Stimulated activated CD8-positive, alpha-beta memory T cell treated with anti-CD3 and anti-CD28 coated beads, Interleukin-12 subunit alpha, Interleukin-12 subunit beta, amount 100 ng/mL, for 24 hours (primary cell): Measurements from ENCODE around the gene BACE2.
"Not testable (repeated sequence)": the region's sequence is repeated elsewhere in the genome, so short reads cannot be mapped to it uniquely, and the experiment has no call there.

Experiments used
- DNase-seq: peaks from one replicate; pipeline ENCODE4 v3.0.0-alpha.2; 2020; ENCODE audit errors: extremely low read depth

BACE2 gene

DNA sequence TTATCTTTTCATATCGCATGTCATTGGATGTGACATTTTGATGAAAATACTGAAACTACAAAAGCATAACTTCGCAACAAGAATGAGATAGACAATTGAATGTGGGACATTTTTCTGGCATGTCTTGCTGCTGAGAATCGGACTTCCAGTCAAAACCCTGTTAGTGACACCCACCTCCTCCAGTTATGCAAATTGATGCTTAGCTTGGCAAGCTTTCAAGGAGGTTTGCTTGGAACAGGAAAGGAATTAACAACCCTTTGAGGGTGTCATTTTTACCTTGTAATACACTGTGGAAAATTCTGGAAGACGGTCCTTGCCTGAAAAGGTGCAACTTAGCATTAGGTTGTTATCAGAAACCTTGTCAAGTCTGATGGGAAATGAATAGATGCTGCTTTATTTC is 109.9 kb downstream of the BACE2 start:
- DNase-seq: no peak

DNA sequence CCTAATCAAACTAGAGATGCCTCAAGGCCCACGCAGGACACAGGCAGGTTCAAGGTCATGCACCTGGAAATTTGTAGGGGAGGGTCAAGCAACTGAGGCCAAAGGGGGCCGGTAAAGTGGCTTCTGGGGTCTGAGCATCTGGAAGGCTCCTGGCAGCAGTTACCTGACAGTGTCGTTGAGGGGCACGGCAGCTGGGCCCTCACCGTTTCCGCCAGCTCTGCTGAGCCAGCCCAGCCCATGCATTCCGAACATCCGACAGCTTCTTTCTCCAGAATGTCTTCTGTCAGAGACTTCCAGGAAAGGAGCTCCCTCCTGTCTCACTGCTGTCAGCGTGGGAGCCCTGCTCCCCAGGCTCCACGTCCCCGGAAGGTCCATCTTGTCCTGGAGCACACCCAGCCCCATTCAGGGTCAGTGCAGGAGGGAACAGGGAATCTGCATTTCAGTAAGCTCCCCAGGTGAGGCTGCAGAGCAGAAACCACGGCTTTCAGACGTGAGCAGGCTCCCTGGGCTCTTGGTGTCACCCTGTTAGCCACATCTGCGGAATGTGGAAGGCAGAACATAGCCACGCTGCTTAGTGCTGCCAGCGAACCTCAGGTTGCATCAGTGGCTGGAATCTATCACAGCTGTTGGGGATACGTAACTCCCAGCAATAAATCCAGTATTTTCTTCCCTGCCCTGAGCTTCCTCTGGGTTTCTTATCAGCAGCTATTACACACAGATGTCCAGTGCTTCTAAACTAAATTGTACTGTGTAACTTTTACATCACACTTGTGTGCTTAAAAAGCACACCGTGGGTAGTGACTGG is 112.4 kb downstream of the BACE2 start:
- no peak for DNase-seq

DNA sequence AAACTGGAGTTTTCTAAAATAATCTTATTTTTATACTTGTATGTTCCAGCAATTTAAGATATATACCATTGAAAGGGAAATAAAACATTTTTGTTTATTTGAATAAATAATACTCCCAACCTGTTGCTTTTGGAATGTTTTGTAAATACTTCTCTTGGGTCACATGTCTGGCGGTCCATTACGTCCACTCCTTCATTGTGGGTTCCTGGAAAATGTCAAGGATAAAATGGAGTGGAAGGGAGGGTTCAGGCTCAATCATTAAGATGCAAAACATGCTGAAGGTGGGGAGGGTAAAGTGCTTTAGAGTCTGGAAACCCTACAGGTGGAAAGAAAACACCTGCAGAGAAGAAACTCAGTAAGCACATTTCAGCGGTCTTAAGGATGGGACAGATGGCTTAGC is 114.5 kb downstream of the BACE2 start:
- no peak for DNase-seq

DNA sequence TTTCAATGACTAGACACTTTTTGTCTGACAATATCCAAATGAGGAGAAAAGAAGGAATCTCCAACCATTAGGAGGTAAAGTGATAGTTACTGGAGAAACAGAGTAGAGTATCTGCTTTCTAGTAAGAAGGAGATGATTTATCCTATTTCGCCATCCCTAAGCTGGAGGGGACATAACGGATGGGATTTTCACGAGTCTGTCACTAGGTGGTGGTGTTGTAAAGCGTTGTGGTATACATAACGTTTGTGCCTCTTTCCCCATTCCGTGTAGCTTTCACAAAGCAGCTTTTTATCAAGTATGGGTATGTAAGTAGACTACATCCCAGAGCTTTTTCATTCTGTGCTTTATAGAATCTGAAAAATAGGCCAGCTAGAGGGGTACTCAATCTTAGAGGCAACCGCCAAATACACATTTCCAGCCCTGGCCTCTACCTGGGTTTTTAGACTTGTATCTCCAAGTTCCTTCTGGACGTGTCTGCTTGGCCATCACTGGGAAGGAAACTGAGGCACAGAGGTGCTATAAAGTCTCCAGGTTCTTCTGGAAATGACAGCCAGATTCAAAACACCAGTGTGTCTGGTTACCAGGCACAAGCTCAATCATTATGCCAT is 115.4 kb downstream of the BACE2 start:
- peak; percentile 5 for DNase-seq

DNA sequence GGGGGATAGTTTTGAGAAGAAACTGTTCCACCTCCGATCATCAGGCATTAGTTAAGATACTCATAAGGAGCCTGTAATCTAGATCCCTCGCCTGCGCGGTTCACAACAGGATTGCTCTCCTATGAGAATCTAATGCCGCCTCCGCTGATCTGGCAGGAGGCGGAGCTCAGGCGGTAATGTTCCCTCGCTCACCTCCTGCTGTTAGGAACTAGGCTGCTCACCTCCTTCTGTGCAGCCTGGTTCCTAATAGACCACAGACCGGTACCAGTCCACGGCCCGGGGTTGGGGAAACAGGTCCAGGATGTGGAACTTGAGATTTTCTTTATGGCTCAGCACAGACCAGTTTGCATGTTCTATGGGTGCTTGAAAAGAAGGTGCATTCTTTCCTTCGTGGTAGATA is 121.5 kb downstream of the BACE2 start:
- DNase-seq: no peak

DNA sequence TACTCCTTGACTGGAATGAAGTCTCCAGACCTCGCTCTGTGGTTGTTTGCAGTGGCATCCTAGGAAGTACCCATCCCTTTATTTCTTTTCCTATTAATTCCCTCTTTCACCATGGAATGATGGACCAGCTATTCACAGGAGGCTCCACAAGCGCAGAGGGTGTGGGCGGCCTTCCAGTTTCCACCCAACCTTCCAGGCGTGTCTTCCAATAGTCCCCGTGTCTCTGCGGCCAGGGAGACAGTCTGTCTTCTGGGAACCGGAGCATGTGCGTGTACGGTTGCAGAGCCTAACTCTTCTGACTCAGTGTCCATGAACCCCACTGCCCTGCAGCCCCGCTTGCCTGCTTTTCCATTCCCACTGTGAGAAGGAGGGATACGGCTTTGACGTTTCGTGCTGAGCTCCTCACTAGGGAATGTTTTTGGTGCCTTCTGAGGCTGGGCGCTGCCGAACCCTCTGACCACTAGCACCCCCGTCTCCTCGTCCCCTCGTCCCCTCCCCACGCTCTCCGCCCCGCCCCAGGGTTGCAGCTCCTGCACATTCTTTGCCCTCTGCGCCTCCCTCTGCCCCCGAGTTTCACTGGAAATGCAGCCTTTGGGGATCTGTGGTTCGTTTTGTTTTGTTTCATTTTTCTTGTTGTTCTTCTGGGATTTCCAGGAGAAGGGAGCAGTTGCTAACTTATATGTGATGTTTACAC is 122.3 kb downstream of the BACE2 start:
- no peak for DNase-seq

DNA sequence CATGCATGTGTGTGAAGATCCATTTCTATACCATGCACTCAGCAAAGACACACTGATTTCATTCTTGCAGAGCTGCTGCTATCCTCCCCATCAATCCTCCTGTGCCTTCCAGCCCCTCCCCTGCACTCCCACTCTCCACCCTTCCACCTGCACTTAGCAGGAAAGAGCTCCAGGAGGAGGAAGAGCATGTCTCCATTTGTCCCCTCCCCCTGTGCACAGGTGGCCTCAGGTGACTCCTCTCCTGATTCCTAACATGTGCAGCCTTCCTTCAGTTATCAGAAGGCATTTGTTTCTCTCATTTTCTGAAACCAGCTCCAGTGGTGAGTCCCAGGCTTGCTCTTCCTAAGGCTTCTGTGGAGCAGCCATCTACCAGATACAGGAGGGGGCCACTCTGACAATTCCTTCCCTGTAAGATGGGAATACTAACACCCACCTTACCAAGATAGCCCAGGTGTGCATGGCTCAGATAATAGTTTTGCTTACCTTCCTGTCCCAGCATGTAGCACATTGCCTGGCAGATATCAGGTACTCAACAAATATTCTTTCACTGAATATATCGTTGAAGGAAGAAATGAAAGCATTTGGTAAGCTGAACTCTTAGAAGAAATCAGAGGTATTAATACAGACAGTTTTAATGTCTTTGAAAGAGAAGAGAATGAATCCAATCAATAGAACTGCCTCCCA is 126.7 kb downstream of the BACE2 start:
- DNase-seq: no peak

DNA sequence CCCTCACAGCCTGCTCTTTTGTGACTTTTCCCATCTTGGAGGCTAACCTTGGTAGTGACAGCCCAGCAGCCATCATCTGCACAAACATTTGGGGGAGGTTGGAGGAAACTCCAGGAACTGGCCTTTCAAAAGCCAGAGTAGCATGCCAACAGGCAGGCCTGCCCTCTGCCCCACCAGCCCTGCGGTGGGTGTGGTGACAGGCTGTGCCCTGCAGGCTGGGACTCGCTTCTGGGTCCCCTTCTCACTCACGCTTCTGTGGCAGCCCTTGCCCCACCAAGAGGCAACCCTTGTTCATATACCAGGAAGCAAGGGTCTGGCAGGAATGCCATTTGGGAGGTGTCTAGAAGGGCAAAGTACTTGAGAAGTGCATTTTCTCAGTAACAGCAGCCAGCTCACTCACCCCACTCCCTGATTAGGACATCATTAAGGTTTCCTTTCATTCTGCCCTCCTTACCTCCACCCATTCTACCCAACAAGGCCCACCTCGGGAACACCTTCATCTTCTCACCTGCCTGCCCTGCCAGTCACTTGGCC is 127.8 kb downstream of the BACE2 start:
- no peak for DNase-seq

DNA sequence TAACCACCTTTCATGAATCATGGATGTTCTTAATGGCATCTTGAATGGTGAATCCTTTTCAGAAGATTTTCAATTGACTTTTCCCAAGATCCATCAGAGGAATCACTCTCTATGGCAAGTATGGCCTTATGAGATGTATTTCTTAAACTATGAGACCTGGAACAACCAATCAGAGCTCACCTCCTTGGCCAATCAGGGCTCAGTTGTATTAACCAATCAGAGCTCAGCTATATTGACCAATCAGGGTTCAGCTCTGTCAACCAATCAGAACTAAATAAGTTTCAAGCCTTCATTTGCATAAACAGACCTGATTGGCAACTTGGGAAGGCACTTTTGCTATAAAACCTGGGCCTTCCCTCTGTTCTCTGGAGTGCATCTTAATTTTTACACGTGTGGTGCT is 135.0 kb downstream of the BACE2 start:
- no peak for DNase-seq

DNA sequence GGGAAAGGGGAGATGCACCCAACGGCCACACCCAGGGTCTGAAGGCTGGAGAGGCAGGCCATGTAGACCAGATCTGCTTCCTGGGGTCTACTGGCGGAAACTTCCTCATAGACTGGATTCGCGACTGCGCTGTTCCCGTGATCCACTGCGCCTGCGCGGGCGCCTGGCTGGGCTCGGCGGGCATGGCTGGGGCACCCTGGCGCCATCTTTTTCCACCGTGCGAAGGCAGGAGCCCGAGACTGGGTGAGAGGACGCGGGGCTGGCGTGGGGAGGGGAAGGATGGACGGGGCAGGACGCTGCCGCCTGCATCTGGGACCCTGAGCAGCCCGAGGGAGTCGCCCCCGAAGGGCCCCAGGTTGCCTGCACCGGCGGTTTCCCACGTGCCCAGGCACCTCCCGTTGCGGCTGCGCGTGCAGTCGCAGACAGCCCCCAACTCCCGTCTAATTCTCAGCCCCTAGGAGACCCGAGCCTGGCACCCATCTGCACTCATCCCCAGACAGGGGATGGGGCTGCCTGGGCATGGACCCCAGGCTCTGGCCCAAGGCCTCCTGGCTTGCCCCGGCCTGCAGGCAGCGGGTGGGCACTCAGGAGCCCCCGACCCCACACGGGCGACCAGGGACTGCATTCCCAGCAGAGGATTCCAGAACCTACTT is 136.2 kb downstream of the BACE2 start:
- DNase-seq: no peak

DNA sequence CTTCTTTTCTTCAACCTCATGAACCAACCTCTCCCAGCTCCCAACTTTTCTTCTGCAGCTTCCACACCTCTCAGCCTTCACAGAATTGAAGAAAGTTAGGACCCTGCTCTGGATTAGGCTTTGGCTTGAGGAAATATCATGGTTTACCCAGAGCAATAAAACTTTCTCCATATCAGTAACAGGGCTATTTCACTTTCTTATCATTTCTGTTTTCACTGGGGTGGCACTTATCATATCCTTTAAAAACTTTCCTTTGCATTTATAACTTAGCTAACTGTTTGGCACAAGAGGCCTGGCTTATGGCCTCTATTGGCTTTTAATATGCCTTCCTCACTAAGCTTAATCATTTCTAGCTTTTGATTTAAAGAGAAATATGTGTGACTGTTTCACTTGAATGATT is 139.3 kb downstream of the BACE2 start:
- DNase-seq: no peak

DNA sequence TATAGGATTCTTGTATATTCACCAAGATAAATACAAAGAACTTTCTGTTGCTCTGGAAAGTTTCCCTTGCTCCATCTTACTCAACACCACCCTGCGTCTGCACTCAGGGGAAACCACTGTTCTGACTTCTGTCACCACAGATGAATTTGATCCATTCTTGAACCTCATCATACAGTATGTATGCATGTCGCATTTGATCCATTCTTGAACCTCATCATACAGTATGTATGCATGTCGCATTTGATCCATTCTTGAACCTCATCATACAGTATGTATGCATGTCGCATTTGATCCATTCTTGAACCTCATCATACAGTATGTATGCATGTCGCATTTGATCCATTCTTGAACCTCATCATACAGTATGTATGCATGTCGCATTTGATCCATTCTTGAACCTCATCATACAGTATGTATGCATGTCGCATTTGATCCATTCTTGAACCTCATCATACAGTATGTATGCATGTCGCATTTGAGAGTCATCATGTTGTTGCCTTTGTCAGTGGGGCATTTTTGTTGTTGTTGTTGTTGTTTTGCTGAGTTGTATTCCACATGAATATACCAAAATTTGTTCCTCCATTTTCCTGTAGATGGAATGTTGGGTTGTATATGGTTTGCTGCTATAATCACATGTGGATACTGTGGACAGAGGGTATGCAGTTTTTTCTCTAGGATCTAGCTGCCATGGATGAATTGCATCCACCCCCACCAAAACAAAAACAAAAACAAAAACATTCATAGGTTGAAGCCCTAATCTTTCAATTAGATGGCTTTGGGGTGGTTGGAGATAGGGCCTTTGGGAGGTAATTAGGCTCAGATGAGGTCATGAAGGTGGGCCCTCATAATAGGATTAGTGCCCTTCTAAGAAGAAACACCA is 145.6 kb downstream of the BACE2 start:
- not testable (repeated sequence) for DNase-seq

DNA sequence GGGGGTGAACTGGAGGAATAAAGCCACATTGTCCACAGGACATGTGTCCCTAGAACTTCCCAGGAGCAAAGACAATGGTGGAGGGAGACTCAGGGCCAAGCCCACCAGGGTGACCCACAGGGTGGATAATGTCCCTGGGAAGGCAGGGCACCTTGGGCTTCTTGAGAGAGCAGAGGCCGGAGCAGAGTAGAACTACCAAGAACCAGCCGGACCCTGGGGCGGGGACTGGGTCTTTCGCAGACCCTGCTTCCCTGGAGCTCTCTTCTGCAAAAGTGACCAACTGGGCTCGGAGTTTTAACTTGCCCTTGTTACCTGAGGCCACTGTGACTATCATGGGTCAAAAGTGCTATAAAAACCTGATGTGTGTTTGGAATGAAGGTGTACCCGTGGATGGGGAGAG is 147.8 kb downstream of the BACE2 start:
- DNase-seq: no peak

DNA sequence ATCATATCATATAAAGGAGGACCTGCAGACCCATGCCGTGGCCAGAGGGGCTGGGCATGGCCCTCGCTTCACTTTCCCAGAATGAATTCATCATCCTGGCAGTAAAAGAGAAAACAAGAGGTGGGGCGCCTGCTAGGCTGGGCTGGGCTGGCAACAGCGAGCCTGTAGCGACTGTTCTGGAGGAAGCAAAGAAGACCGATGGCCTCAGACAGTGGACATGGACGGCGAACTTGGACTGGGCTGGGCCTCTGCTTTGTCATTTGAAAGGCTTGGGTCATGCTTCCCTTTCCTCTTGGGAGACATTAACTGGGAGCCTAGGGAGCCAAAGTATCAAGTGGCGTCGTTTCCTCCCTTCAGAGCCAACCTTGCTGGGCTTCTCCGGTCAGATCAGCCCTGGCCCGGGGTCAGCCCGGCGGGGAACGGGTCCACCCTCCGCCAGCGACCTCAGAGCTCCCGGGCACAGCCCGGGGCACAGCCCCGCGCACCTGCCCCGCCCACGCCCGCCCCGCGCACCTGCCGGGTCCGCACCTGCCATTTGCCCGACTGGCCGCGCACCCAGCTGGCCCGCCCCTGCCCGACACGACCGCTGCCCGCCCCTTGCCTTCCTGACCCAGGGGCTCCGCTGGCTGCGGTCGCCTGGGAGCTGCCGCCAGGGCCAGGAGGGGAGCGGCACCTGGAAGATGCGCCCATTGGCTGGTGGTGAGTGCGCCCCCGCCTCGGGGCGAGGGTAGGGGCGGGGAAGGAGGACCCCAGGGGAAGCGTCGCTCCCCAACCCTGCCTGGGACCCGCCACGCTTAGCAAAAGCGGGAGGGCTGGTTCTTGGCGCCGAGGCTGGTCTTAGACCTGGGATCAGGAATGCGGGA is 148.5 kb downstream of the BACE2 start, which contains the start of gene FAM3B:
Gene FAM3B, plus strand, starts transcription at position 602 of the 863 bp plus-strand sequence. Its CDS starts 79 bp downstream, at position 681.
- no peak for DNase-seq

DNA sequence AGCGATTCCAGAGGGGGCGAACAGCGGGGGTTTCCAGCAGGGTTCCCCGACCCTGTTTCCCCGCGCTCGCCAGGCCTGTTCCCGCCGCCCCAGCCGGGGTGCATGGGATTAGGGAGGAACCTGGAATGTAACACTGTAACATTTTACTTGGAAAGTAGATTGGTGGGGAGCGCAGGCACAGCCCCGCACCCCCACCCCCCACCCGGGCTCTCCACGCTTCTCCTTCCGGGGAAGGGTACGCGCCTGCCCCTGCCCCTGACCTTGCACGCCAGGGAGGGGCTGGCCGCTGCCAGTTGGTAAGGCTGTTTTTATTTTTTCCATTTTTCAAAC is 149.1 kb downstream of the BACE2 start:
- no peak for DNase-seq

DNA sequence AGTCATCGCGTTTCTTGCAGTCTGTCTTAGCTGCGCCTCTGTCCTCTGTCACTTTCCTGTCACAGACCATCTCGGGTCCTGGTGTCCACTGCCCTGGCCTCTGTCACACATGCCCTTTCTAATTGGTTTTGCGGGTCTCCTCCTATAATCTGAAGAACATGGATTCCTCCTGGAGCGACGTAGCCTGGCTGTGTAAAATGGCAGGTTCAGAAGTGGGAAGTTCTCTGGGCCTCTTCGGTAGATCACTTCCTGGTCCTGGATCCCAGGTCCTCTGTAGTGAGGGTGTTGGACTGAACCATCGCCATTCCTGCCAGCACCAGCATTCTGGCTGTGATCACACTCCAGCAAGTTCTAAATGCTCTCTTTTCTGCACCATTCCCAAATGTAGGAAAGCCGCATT is 149.5 kb downstream of the BACE2 start:
- no peak for DNase-seq

DNA sequence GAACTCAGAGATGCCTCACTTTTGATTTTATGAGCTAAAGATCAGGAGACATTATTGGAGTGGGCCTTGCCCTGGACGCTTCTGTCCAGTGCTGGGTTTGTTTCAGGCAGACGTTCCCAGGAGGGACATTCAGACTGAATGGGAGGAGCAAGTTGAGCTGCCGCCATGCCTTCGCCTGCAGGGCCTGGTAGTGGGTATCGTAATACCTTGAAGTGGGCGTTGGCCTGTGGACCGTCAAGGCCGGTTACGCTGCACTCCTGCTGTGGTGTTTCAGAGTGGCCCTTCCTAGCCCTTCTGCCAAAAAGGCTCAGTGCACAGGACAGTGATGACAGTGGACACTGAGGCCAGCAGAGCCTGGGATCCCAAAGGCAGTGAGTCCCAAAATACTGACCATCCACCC is 150.3 kb downstream of the BACE2 start:
- no peak for DNase-seq

DNA sequence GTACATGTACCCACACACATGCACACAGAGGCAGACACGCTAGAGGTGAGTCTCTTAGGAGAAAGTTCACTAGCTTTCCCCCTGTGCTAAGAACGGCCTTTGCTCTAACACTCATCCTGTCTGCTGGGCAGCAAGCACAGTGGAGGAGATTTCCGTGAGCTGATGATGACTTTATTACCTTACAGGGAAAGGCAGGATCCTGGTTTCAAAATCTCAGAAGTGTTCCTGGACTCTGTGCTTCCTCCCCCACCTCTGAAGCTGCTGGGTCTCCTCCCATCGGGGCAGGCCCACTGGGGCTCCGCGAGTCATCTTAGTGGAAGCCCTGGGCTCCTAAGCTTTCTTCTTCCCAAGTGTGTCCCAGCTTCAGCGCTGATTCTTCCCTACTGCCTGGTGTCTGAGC is 151.3 kb downstream of the BACE2 start:
- no peak for DNase-seq

DNA sequence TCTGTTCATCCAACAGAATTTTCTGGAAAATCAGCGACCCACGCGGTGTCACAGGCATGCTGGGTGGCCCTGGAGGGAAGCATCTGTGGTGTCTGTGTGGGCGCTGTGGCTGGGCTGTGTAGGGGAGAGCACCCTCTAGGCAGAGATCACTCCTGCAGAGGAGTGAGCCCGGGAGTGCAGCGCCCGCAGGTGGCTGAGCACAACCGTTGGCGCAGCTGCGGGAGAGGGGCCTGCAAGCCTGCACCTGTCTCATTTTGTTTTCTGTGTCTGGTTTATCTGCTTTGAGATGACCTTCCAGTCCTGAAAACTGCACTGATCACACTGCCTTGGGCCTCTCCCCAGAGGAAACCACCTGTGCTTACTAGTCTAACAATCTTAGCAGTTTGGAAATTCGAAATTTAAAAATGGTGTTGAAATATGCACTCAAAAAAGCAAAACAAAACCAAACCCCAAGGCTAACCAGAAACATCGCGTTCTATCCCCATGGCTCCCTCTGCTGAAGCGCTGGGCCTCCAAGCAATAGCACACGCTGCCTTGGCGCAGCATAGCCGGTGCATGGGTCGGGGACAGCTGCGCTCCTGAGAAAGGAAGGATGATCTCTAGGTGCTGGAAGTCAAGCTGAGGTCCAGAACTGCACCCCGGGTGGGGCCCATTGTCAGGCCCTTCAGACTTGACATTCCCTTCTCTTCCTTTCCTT is 153.4 kb downstream of the BACE2 start:
- no peak for DNase-seq
